Measurements from ENCODE around the gene SAMD1.

The SAMD1 gene

GRCh38 chr19:14039181-14039580 lies 51.4 kb downstream of the SAMD1 start:
- DNase-seq (ENCODE audit: extremely low read depth in 1 of 2, low read depth in 1 of 2): no peak
